ENCODE measurements around the gene DDX51.
A peak's percentile ranks its signal among the peaks of the same experiment; 100 is the strongest.

Gene DDX51

DNA sequence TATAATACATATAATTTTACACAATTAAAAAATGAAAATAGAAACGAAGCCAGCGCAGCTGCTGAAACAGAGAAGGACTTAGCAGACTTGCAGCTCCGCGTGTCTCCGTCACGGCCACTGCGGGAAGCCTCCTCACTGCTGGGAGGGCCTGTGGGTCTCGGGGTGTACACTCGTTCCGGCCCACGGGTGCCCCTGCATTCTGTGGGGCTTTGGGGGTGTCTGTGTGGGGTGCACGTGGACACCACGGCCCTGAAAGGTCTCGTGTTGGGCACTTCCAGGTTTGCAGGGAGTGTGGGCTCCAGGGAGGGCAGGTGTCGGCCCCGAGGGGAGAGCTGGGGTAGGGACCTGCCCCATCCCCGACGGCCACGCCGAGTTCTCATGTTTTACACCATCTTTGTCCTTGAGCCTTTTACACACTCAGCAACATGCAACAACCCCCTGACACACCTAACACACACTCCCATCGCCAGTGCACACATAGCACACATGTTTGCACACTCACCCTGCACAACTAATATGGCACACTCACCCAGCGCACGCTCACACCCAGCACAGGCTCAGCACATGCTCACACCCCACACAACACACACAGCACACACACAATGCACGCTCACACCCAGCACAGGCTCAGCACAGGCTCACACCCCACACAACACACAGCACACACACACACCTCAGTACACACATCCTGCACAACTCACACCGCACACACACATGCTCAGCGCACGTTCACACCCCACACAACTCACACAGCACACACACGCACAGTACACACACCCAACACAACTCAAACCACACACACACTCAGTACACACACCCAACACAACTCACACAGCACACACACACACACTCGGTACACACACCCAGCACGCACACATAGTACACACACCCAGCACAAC, 36.8 kb upstream of the DDX51 start:
- Histone ChIP-seq H3K14ac (ENCODE audit: low read length) (peak overlapping the region; percentile 100), H4K8ac (ENCODE audit: low read depth, low read length) (peak overlapping the region; percentile 82), H4K91ac (ENCODE audit: low read depth, low read length, poor library complexity) (no peak overlapping the region), H3K79me1 (ENCODE audit: low read depth, low read length) (peaks cover 2% of the 10 kb centered on the region), H3K4me1 (ENCODE audit: control insufficient read depth in 2 of 2, insufficient read depth in 1 of 2, low read depth in 1 of 2, low read length in 2 of 2) (peaks cover 4 to 11% of the 10 kb centered on the region in 2 donors), H3K23ac (ENCODE audit: low read depth, low read length, poor library complexity) (peak overlapping the region; percentile 97), H2BK5ac (ENCODE audit: low read length) (peak overlapping the region; percentile 22), H3K4ac (ENCODE audit: low read length) (peak overlapping the region; percentile 66), H2BK120ac (ENCODE audit: low read depth, low read length) (peak overlapping the region; percentile 61), H2BK15ac (ENCODE audit: low read length) (no peak overlapping the region), H3K9ac (ENCODE audit: low read depth, low read length, poor library complexity) (peak overlapping the region; percentile 63), H3K27ac (replicated peaks; ENCODE audit: low read length) (no peak overlapping the region), H3K18ac (ENCODE audit: low read length) (peak overlapping the region; percentile 90), H2AFZ (ENCODE audit: low read length) (no peak overlapping the region), H2AK5ac (ENCODE audit: low read depth, low read length) (no peak overlapping the region), H3K4me3 (ENCODE audit: low read length in 2 of 2) (peak overlapping the region in 1 of 2 donors; percentile 52), H3K4me2 (ENCODE audit: insufficient read depth, low read length, poor library complexity, severe bottlenecking) (no peak overlapping the region), H3K36me3 (replicated peaks in 1 of 2; ENCODE audit: control insufficient read depth in 2 of 2, insufficient read depth in 2 of 2, low read length in 2 of 2) (no peaks in the 10 kb centered on the region), H3K27me3 (ENCODE audit: control insufficient read depth in 3 of 3, insufficient read depth in 3 of 3, low read depth in 1 of 3, low read length in 3 of 3) (peaks cover 0 to 45% (median 7%) of the 10 kb centered on the region in 3 experiments), H3K9me3 (replicated peaks in 1 of 2; ENCODE audit: control insufficient read depth in 2 of 2, insufficient read depth in 1 of 2, low read depth in 1 of 2, low read length in 2 of 2) (peaks cover 0 to 8% of the 10 kb centered on the region in 2 donors), H2BK12ac (ENCODE audit: low read length) (peak overlapping the region; percentile 97)
- DNase-seq (ENCODE audit: low spot score), result no peak
- WGBS, 2 donors (ENCODE audit: extremely low coverage in 2 of 2, insufficient read length in 2 of 2, insufficient replicate concordance in 1 of 2), result no CpG with 5 or more reads among the region's 30 CpGs

DNA sequence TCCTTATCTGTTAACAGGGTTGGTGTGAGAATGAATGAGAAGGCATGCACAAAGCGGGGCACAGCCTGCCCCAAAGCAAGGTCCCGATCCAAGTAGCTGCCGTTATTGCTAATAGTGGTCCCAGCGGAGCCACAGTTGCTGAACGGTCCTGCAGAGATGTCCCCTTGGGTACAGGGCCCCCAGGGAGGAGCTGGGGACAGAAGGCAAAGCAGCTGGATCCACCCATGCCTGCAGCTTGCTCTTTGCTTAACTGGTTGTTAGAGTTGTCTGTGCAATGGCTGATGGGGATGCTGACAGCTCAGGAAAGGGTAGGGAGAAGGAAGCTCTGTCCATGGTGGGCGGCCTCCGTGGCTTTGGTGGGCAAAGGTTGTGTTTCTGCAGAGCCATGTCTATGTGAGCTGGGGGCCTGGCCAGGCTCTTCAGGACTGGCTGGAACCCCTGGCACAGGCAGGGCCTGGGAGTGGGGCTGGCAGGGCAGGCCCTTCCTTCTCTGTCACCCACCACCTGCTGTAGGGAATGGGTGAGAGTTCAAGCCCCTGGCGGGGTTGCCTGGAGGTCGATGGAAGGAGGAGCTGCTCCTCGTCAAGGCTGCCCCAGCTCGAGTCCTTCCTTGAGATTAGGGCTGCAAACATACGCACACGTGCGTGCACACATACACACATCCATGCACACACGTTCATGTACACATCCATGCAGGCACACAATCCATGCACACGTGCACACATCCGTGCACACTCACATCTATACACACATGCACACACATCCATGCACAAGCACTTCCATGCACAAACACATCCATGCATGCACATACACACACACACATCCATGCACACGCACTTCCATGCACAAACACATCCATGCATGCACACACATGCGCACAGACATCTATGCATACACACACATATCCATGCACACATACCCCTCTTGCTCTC, 35.6 kb upstream of the DDX51 start:
- Histone ChIP-seq H2BK120ac (ENCODE audit: low read depth, low read length) (no peak overlapping the region), H4K8ac (ENCODE audit: low read depth, low read length) (no peak overlapping the region), H2AK5ac (ENCODE audit: low read depth, low read length) (no peak overlapping the region), H3K14ac (ENCODE audit: low read length) (no peak overlapping the region), H3K4me1 (ENCODE audit: control insufficient read depth in 2 of 2, insufficient read depth in 1 of 2, low read depth in 1 of 2, low read length in 2 of 2) (peaks cover 4 to 11% of the 10 kb centered on the region in 2 donors), H2BK5ac (ENCODE audit: low read length) (peak overlapping the region; percentile 9), H3K36me3 (replicated peaks in 1 of 2; ENCODE audit: control insufficient read depth in 2 of 2, insufficient read depth in 2 of 2, low read length in 2 of 2) (no peaks in the 10 kb centered on the region), H4K91ac (ENCODE audit: low read depth, low read length, poor library complexity) (no peak overlapping the region), H3K27ac (replicated peaks; ENCODE audit: low read length) (no peak overlapping the region), H3K9me3 (replicated peaks in 1 of 2; ENCODE audit: control insufficient read depth in 2 of 2, insufficient read depth in 1 of 2, low read depth in 1 of 2, low read length in 2 of 2) (peaks cover 0 to 8% of the 10 kb centered on the region in 2 donors), H3K4me3 (ENCODE audit: low read length in 2 of 2) (peak overlapping the region in 1 of 2 donors; percentile 67), H3K4ac (ENCODE audit: low read length) (no peak overlapping the region), H2BK12ac (ENCODE audit: low read length) (no peak overlapping the region), H3K4me2 (ENCODE audit: insufficient read depth, low read length, poor library complexity, severe bottlenecking) (no peak overlapping the region), H3K23ac (ENCODE audit: low read depth, low read length, poor library complexity) (no peak overlapping the region), H3K9ac (ENCODE audit: low read depth, low read length, poor library complexity) (no peak overlapping the region), H2AFZ (ENCODE audit: low read length) (no peak overlapping the region), H3K18ac (ENCODE audit: low read length) (peak overlapping the region; percentile 36), H2BK15ac (ENCODE audit: low read length) (no peak overlapping the region), H3K27me3 (ENCODE audit: control insufficient read depth in 3 of 3, insufficient read depth in 3 of 3, low read depth in 1 of 3, low read length in 3 of 3) (peaks cover 0 to 45% (median 7%) of the 10 kb centered on the region in 3 experiments), H3K79me1 (ENCODE audit: low read depth, low read length) (peaks cover 2% of the 10 kb centered on the region)
- no peak for DNase-seq (ENCODE audit: low spot score)
- no CpG with 5 or more reads among the region's 19 CpGs for WGBS, 2 donors (ENCODE audit: extremely low coverage in 2 of 2, insufficient read length in 2 of 2, insufficient replicate concordance in 1 of 2)

DNA sequence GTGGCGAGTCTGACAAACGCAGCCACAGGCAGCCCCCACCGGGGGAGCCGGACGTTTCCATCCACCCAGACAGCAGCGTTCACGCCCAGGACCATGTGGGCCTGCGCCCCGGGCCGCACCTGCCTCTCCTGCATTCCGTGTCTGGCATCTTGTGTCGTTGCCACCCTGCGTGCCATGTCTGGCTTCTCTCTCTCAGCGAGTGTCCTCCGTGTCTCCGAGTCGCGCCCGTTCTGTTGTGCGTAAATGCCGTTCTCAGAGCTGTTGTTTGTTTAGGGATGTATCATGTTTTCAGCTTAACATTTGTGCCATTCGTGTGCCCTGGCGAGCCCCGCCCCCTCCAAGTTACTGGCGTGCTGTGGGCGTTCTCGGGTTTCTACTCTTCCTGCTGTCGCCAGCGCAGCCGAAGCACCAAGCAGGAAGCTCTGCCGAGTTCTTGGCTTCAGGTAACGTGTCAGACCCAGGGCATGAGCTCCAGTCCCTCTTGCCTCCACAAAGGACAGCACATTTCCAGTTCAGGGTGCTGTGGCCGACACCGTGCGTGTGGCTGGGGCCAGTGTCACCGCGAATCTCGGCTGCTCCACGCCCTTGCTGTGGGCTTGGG, 34.8 kb upstream of the DDX51 start:
- peak overlapping the region; percentile 67 for H3K18ac ChIP-seq (ENCODE audit: low read length)
- H2AFZ ChIP-seq (ENCODE audit: low read length), result no peak overlapping the region
- peaks cover 2% of the 10 kb centered on the region for H3K79me1 ChIP-seq (ENCODE audit: low read depth, low read length)
- H3K23ac ChIP-seq (ENCODE audit: low read depth, low read length, poor library complexity), result peak overlapping the region; percentile 20
- no peak for DNase-seq (ENCODE audit: low spot score)
- H3K27me3 ChIP-seq (ENCODE audit: control insufficient read depth in 3 of 3, insufficient read depth in 3 of 3, low read depth in 1 of 3, low read length in 3 of 3), result peaks cover 0 to 46% (median 7%) of the 10 kb centered on the region in 3 experiments
- H4K8ac ChIP-seq (ENCODE audit: low read depth, low read length), result no peak overlapping the region
- H3K36me3 ChIP-seq (replicated peaks in 1 of 2; ENCODE audit: control insufficient read depth in 2 of 2, insufficient read depth in 2 of 2, low read length in 2 of 2), result no peaks in the 10 kb centered on the region
- WGBS, 2 donors (ENCODE audit: extremely low coverage in 2 of 2, insufficient read length in 2 of 2, insufficient replicate concordance in 1 of 2), result no CpG with 5 or more reads among the region's 39 CpGs
- H3K27ac ChIP-seq (replicated peaks; ENCODE audit: low read length), result no peak overlapping the region
- H2AK5ac ChIP-seq (ENCODE audit: low read depth, low read length), result no peak overlapping the region
- H2BK5ac ChIP-seq (ENCODE audit: low read length), result peak overlapping the region; percentile 30
- no peak overlapping the region for H3K4me2 ChIP-seq (ENCODE audit: insufficient read depth, low read length, poor library complexity, severe bottlenecking)
- no peak overlapping the region for H2BK120ac ChIP-seq (ENCODE audit: low read depth, low read length)
- H3K4me1 ChIP-seq (ENCODE audit: control insufficient read depth in 2 of 2, insufficient read depth in 1 of 2, low read depth in 1 of 2, low read length in 2 of 2), result peaks cover 4 to 11% of the 10 kb centered on the region in 2 donors
- peak overlapping the region; percentile 50 for H2BK12ac ChIP-seq (ENCODE audit: low read length)
- H4K91ac ChIP-seq (ENCODE audit: low read depth, low read length, poor library complexity), result no peak overlapping the region
- peaks cover 0 to 8% of the 10 kb centered on the region in 2 donors for H3K9me3 ChIP-seq (replicated peaks in 1 of 2; ENCODE audit: control insufficient read depth in 2 of 2, insufficient read depth in 1 of 2, low read depth in 1 of 2, low read length in 2 of 2)
- no peak overlapping the region for H3K4ac ChIP-seq (ENCODE audit: low read length)
- H3K4me3 ChIP-seq (ENCODE audit: low read length in 2 of 2), result peak overlapping the region in 1 of 2 donors; percentile 0
- peak overlapping the region; percentile 64 for H3K9ac ChIP-seq (ENCODE audit: low read depth, low read length, poor library complexity)
- H3K14ac ChIP-seq (ENCODE audit: low read length), result no peak overlapping the region
- peak overlapping the region; percentile 3 for H2BK15ac ChIP-seq (ENCODE audit: low read length)
